GM10266 (cell line): Measurements from ENCODE around the gene TMX3.

Experiments
- DNase-seq: peaks from one replicate; pipeline ENCODE4 v3.0.0; 2012; ENCODE audit errors: extremely low spot score
- TF ChIP-seq, protein P1 (sequence below): IDR thresholded peaks from 2 replicates; pipeline ENCODE4 v1.5.1; 2012; ENCODE audit warnings: mild to moderate bottlenecking, low read depth; ENCODE audit not compliant: control insufficient read depth, insufficient read depth; ENCODE audit errors: missing control alignments

The TMX3 gene

DNA sequence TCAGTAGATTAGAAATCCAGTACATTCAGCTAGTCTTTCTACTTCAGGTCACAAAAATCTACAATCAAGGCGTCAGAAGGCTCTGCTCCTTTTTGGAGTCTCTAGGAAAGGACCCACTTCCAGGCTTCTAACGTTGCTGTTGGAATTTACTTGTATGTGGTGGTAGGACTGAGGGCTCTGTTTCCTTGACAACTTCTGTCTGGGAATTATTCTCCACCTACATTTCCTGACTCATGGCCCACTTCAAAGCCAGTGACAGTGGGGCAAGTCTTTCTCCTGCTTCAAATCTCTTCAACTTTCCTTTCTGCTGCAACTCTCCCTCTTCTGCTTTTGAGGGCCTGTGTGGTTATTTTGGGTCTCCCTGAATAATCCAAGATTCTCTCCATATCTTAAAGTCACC, 10.4 kb upstream of the TMX3 start:
- no peak for DNase-seq
- TF ChIP-seq, protein P1, sequence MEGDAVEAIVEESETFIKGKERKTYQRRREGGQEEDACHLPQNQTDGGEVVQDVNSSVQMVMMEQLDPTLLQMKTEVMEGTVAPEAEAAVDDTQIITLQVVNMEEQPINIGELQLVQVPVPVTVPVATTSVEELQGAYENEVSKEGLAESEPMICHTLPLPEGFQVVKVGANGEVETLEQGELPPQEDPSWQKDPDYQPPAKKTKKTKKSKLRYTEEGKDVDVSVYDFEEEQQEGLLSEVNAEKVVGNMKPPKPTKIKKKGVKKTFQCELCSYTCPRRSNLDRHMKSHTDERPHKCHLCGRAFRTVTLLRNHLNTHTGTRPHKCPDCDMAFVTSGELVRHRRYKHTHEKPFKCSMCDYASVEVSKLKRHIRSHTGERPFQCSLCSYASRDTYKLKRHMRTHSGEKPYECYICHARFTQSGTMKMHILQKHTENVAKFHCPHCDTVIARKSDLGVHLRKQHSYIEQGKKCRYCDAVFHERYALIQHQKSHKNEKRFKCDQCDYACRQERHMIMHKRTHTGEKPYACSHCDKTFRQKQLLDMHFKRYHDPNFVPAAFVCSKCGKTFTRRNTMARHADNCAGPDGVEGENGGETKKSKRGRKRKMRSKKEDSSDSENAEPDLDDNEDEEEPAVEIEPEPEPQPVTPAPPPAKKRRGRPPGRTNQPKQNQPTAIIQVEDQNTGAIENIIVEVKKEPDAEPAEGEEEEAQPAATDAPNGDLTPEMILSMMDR: no peak

DNA sequence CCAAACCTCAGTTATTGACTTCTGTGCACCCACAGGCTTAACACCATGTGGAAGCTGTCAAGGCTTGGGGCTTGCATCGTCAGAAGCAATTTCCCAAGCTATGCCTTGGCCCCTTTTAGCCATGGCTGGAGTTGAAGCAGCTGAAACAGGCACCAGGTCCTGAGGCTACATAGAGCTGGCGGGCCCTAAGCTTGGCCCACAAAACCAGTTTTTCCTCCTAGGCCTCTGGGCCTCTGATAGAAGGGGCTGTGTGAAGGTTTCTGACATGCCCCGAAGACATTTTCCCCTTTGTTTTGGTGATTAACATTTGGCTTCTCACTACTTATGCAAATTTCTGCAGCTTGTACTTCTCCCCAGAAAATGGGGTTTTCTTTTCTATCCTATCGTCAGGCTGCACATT, 9.1 kb upstream of the TMX3 start:
- TF ChIP-seq, protein P1: no peak
- DNase-seq: no peak

DNA sequence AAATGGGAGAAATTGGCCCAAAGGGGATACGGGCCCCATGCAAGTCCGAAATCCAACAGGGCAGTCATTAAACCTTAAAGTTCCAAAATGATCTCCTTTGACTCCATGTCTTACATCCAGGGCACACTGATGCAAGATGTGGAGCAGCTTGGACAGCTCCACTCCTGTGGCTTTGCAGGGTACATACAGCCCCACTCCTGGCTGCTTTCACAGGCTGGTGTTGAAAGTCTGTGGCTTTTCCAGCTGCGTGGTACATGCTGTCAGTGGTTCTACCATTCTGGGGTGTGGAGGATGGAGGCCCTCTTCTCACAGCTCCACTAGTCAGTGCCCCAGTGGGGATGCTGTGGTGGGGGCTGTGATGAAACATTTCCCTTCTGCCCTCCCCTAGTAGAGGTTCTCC, 8.6 kb upstream of the TMX3 start:
- DNase-seq: no peak
- TF ChIP-seq, protein P1: no peak

DNA sequence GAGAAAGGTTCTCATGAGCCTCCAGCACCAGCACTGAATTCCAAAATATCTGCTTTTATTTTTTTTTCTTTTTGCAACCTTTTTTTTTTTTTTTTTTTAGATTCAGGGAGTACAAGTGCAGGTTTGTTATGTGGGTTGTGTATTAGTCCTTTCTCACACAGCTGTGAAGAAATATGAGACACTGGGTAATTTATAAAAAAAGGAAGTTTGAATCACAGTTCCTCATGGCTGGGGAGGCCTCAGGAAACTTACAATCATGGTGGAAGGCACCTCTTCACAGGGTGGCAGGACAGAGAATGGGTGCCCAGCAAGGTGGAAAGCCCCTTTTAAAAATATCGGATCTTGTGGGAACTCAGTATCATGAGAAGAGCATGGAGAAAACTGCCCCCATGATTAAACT, 7.9 kb upstream of the TMX3 start:
- DNase-seq: no peak
- TF ChIP-seq, protein P1: no peak

DNA sequence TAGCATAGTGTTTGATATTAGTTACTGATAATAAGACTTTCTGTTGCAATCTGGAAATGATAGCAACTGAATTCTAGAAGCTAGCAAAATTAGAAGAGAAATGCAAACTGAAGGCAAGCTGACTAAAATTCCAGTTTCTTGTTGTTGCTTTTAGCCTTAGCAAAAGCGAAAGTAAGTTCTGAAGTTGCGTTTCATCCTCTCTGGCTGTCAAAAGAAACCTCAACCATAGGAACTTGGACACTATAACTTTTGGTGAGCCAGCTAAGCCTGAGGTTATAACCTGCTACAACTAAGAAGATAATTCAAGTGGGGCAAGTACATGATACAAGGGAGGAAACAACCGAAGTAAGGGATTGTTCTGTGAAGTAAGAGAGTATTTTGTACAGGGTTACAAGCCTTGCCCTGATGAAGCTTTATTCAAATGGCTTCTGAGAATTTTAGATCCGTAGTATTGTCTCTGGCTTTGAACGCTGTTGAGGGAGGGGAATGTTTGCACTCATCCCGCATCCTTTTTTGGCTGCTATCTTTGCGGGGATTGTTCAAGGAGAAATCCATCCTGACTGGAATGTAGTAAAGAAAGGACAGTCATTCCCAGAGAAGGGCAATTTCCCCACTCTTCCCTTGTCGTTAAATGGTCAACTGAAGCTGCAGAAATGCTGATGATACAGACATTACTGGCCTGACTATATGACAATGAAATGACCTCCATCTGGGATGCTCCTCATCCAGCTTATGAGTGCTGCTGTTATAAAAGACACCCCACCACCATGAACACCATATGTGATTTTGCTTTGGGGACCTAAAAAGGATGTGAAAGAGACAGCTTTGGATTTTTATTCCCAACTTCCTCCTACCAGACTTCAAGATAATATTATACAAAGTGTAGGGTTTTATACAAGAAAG, 7.0 kb upstream of the TMX3 start:
- DNase-seq: peak; percentile 40
- TF ChIP-seq, protein P1: no peak

DNA sequence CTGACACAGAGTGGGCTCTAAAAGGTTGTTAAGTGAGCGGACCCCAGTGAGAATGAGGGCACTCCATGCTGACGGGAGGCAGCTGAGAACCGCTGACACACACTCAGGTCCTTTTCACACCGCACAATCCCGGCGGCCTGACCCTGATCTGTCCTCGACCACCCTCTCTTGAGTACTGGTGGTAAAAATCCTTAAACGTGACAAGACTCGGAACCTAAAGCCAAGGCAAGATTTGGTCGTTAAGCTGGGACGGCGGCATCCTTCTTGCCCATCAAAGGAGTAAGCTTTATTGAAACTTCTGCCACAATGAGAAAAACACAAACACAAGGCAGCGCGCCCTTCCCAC, 569 bp downstream of the TMX3 start:
- peak; percentile 21 for DNase-seq
- TF ChIP-seq, protein P1: no peak

DNA sequence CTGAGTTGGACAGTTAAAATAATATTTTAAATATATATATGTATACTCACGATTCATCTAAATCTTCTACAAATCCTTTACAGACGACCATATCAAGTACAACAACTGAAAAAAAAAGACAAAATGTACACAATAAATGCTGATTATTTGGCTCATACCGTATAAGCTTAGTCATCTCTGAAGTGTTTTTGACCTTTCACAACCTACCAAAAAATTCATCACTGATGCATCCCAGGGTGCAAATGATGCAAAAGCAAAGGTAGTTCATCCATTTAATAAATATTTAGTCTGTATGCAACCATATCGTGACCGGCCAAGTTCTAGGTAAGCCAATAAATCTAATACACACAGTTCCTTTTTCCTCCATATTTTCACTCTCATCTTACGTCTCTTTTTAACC, 1.1 kb downstream of the TMX3 start:
- TF ChIP-seq, protein P1: no peak
- no peak for DNase-seq
